Measurements from ENCODE around the gene PDPN. TPM values are rescaled to one million over a fixed set of nuclear protein-coding genes. Genes with fewer than 3 reads are reported as not detected.

Gene PDPN
- total RNA-seq, 1 donor from 2014 or later: 37.5 TPM

DNA sequence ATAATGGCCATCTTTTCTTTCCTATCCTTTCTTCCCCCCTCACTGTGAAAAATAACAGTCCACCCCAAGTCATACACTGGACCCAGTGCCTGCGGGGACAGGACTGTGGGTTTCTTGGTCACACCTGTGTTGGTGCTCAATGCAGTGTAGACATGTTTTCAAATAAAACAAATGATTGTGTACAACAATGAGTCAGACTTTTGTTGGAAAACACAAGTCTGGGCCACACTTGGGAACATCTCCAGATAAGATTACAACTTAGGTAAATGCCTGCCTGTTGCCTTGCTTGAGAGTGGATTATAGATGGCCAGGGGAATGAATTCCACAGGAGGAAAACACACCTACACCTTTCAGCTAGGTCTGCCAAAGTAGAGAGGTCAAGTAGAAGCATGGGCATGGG is 34.1 kb downstream of the PDPN start:
- DNase-seq (ENCODE audit: low spot score): no peak

DNA sequence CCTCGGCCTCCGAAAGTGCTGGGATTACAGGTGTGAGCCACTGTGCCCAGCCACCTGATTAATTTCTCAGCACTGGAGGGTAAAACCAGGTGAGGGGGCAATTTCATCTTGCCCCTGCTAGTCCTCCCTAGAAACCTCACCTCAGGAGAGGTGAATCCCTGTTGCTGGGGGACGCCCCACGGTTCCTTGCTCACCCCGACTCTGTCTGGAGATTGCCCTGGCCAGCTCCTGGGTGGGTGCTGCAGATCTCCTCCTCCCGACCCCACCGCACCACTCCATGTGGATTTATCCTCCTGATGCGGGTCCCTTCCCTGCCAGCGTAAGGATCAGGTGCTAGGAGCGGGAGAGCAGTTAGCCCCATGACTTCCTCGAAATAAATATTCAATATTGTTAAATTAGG is 34.9 kb downstream of the PDPN start:
- no peak for DNase-seq (ENCODE audit: low spot score)

DNA sequence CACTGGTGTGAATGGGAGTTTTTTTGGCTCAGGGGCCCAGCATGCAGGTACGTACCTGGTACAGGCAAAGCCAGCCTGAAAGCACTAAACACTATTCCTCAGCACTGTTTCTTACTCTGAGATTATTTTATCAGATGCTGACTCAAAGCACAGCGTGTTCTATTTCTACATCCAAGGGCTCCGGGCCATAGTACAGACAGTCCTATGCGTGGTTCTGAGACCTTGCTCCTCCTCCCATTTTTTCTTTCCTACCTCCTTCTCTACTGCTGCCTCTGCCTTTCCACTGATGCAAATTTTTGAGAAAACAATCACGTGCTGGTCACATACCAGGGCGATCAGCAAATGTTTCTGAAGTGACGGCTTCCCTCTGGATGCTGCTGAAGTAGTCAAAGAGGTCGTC is 36.3 kb downstream of the PDPN start:
- DNase-seq (ENCODE audit: low spot score): peak; percentile 45

DNA sequence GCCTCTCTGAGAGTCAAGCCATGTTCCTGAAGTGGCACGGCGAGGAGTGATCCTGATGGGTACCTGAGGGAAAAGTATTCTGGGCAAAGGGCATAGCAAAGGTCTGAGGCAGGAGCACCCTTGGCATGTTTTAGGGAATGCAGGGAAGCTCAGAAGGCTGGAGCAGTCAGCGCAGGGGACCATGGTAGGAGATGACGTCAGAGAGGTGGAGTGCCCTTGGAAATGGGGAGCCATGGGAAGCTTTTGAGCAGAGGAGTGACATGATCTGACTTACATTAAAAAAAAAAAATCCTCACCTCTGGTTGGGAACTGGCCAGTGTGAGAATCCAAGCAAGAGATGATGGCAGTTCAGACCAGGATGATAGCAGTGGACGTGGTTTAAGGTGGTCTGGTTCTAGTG is 37.2 kb downstream of the PDPN start:
- DNase-seq (ENCODE audit: low spot score): no peak

DNA sequence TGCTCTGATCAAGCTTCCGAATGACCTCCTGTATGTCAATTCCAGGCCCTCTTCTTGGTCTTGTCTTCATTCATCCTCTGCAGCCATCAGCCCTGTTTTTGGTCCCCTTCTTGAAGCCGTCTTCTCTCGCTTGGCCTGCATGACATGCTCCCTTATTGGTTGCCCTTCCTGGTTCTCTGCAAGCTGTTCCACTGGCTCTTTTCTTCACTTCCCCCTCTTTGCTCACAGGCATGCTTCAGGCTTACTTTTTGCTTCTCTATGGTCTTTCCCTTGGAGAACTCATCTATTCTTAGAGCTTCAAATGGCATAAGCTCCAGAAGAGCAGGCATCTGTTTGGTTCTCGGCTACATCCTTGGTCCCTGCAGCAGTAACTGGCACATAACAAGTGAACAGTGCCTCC is 38.8 kb downstream of the PDPN start:
- DNase-seq (ENCODE audit: low spot score): no peak

DNA sequence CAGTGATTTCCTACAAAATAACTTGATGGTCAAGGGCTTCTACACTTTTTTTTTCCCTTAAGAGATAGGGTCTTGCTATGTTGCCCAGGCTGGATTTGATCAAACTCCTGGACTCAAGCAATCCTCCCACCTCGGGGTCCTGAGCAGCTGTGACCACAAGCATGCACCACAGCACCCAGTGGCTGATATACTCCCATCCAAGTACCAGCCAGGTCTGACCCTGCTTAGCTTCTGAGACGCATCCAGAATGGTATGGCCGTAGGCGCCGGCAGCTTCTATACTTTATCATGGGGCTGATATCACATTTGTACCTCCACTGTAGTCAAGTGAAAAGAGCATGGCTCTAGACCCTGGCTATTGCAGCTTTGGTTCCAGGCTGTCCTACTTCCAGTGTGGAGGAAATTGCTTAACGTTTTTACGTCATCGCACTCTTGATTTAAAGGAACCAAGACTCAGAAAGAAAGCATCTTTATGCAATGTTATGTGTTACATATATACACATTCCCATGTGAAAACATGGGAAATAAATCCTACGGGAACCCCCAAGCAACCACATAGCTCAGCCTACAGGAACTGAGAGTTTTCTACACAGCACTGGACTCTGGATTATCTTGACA is 39.5 kb downstream of the PDPN start:
- no peak for DNase-seq (ENCODE audit: low spot score)

DNA sequence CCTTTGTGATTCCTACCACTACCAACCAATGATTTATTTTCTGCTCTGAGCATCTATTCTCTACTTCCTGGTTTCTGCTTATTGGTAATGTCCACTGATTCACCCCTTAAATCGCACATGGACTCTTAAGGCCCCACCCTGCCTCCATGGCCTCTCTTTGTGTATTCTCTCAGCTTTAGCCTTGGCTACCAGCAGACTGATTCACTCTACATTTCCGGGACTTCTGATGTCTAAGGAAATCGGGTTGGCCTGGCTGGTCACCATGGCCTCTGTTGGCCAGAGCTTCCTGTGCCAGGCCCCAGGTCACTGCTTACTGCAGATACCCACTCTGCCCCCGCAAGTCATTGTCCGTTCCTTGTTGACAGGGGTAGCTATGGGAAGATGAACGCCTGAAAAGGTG is 40.9 kb downstream of the PDPN start:
- no peak for DNase-seq (ENCODE audit: low spot score)

DNA sequence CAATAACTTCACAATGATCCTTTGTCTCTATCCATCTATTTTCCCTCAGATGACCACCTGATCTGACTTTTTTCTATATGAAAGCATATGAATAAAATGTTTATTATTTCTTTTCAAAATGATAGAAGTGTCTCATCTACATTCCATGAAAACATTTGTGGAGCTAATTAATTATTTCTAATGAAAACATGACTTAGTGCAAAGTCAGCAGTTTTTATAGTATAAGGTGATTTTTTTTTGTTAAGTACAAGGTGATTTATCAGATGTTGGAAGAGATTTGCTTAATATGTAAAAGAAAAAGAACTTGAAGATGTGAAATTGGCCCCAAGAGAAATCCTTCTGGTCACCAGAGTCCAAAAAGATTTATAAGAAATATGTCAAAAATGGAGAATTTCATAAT is 43.5 kb downstream of the PDPN start:
- DNase-seq (ENCODE audit: low spot score): no peak

DNA sequence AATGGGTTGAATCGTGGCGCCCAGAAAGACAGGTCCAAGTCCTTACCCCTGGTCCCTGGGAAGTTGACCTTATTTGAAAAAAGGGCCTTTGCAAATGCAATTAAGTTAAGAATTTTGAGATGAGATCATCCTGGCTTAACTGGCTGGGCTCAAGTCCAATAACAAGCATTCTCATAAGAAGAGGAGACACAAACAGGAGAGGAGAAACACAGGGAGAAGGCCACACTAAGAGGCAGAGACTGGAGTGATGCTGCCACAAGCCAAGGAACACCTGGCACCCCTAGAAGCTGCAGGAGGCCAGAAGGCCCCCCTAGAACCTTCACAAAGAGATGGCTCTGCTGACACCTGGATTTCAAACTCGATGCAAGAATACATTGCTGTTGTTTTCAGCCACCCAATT is 44.6 kb downstream of the PDPN start:
- DNase-seq (ENCODE audit: low spot score): no peak

DNA sequence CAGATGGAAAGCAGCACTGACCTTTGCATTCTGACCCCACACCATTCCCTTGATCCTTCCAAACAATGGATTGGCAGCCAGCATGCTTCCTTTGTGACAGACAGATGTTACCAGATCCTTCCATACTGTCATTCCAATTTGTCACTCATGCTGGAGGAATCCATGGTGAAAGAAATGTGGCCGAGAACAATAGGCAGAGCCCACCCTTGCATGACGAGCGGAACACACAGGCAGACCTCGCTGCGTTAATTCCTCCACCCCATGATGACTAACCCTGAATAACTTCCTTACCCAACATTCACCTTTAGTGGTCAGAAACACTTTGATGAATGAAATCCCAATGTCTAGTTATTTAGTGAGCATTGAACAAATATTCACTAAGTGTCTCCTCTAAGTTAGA is 45.1 kb downstream of the PDPN start:
- DNase-seq (ENCODE audit: low spot score): no peak

DNA sequence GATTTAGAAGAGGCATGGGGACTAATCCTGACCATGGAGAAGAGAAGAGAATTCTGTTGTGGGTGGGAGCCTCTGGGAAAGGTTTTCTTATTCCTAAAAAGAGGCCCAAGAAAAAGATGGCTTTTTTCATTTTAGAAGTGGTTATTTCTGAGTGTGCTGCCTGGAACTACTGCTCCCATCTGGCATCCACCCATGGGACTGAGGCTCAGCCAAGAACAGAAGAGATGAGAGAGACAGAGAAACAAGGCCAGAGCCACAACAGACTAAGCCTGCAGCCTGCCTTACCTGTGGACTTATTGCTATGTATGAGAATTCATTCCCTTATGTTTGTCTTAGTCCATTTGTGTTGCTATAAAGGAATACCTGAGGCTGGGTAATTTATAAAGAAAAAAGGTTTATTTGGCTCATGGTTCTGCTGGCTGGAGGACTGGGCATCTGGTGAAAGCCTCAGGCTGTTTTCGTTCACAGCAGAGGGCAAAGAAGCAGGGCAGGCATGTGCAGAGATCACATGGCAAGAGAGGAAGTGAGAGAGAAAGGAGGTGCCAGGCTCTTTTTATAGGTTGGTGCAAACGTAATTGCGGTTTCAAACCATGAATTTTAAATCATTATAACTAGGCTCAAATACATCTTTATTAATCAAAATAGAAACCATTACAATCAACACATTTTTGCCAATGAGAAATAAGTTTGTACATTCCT is 58.8 kb downstream of the PDPN start:
- no peak for DNase-seq (ENCODE audit: low spot score)

DNA sequence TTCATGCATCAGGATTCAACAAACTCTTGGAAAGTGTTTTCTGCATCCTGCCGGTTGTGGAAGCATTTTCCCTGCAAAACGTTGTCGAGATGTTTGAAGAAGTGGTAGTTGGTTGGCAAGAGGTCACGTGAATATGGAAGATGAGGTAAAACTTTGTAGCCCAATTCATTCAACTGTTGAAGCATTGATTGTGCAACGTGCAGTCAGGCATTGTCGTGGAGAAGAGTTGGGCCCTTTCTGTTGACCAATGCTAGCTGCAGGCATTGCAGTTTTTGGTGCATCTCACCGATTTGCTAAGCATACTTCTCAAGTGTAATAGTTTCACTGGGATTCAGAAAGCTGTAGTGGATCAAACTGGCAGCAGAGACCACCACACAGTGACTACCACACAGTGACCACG is 59.4 kb downstream of the PDPN start:
- no peak for DNase-seq (ENCODE audit: low spot score)

DNA sequence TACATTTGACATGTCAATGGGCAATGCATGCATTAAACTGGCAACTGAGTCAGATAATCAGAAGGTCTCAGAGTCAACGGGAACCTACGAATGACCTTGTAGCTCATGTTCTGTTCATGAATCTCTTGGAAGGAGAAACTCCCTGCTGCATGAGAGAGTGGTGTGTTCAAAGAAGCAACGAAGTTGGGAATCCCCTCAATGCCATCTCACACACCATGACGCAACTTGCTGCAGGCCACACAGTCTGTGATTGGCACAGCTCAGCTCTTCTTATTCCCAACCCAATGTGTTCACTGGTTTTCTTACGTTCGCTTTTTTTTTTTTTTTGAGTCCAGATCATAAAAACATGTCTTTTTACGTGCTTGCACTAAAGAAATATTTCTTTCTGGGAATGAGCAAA is 62.9 kb downstream of the PDPN start:
- no peak for DNase-seq (ENCODE audit: low spot score)

DNA sequence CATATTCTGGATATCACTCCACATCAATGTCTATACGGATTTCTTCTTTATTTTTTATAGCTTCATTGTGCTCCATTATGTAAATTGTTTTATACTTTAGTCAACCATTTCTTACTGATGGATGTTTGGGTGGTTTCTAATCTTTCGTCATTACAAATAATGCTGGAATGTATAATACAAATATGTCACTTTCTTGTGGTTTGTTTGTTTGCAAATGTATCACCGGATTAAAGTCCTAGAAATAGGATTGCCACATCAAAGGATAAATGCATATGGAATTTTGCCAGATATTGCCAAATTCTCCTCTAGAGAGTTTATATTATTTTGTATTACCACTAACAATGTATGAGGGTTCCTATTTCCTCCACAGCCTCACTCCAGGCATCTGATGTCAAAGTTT is 67.6 kb downstream of the PDPN start:
- DNase-seq (ENCODE audit: low spot score): no peak

DNA sequence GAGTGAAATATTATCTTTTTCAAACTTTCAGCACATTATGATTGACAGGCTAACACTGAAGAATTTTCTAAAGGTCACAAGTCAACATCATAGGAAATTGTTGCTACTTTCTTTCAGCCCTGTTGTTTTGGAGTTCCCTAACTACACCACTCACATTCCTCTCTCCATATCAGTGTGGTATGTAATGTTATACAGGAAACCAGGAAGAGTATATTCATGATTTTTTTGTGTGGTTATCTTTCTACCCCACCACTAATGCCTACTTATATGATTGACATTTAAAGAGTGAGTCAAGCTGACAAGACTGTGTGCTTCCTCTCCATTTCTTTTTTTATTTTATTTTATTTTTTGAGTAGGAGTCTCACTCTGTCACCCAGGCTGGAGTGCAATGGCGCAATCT is 68.6 kb downstream of the PDPN start:
- no peak for DNase-seq (ENCODE audit: low spot score)

DNA sequence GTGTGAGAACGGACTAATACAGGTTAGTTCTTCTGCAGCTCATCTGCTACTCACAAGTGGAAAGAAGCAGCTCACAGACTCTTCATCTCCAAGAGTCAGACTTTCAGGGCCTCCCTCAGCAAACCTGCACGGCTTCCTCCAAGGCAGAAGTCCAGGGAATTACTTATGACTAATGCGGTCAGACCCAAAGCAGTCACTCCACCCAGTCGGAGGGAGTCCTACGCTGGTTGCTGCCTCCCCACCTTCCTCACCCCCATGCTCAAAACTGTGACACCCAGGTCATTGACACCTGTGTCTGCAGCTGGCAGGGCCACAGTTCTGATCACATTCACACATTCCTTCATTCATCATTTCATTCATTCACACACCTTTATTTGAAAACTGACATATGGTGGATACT is 77.9 kb downstream of the PDPN start:
- DNase-seq (ENCODE audit: low spot score): no peak

DNA sequence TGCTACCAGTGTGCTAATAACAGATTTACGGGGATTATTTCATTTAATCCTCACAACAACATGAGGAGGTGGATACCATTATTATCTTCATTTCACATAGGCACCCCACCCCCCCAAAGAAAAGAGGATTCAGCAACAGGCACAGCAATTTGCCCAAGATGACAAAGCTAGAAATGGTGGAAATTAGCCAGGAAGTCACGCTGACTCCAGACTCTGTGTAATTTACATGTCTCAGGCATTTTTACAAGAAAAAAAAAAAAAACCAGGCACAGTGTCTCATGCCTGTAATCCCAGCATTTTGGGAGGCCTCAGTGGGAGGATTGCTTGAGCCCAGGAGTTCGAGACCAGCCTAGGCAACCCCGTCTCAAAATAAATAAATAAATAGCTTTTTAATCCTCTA is 78.9 kb downstream of the PDPN start:
- DNase-seq (ENCODE audit: low spot score): peak; percentile 16

DNA sequence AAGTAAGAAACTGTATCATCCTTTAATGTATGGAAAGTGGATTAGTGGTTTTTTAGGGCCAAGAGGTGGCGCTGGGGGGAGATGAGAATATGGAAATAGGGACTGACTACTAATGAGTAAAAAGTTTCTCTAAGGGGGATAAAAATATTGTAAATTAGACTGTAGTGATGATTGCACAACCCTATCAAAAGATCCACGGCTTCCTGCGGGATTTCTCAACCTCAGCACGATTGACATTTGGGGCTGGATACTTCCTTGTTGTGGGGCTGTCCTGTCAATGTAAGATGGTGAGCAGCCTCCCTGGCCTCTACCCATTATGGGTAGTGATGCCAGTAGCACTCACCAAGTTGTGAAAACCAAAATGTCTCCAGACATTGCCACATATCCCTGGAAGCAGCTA is 80.3 kb downstream of the PDPN start:
- DNase-seq (ENCODE audit: low spot score): no peak

DNA sequence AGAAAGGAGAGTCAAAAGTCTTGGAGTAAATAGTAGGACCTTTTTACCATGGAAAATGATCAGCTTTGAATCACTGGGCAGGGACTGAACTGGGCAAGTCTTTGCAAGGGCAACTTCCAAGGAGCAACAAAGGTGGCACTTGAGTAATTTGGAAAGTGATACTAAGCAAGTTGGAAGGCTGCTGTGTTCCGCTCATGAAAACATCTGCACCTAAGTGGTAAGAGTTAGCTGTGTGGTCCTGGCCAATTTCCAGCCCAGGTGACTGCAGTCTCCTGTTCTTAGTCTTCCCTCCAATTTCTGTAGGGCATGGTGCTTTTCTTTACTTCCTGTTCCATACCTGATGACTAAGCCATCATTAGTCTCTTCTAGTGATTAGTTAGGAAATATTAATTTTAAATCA is 80.8 kb downstream of the PDPN start:
- no peak for DNase-seq (ENCODE audit: low spot score)

DNA sequence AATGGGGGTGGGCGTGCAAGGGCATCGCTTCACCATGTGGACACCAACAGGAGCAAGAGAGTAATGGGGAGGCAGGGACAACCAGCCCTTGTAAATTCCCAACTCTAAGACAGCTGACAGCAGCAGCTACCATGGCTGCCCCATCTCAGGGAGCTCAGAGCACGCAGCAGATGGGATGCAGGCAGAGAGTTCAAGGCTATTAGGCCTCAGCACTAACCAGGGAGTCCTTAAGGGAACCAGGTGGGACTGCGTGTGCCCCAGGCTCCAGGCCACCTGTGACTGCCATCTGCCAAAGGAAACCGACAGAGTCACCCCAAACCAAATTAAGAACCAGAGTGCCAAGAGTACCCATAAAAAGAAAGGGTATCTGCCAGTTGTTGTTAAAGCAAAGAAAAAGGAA is 82.7 kb downstream of the PDPN start:
- DNase-seq (ENCODE audit: low spot score): no peak
